ENCODE measurements around the gene THSD4. TPM values are rescaled to one million over a fixed set of nuclear protein-coding genes. Genes with fewer than 3 reads are reported as not detected.

THSD4 gene
- total and polyA plus RNA-seq, 2 of the 4 experiments (the other 2 are of a cell fraction): 25.5 to 31.1 TPM

DNA sequence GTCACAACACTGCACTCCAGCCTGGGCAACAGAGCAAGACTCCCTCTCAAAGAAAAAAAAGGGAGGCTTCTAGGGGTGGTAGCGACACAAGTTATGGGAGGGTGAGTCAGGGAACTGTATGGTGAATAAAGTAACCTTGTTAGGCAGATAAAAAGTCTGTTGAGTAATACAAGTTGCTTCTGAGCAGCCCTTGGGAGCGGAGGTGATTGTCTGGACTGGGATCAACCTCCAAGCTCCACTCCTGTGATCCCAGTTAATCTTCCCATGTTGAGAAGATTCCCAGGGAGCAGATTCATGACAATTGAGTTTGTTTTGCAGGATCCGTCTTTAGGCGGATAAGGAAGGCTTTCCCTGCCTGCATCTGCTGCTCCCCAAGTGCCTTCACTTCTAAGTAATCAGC lies 335.9 kb downstream of the THSD4 start:
- ATAC-seq (ENCODE audit: low read depth) (no peak), DNase-seq (no peak)
- H3K4ac ChIP-seq (ENCODE audit: low read depth, low read length): no peak overlapping the region
- H3K9ac ChIP-seq (ENCODE audit: low read depth, low read length): no peak overlapping the region
- no peak overlapping the region for H3K14ac ChIP-seq (replicated peaks; ENCODE audit: low read depth, low read length)
- H4K5ac ChIP-seq (ENCODE audit: low read depth, low read length): no peak overlapping the region
- no peak overlapping the region for H2AFZ ChIP-seq (replicated peaks; ENCODE audit: low read length, poor library complexity)
- WGBS, 2 experiments (ENCODE audit: extremely low coverage in 2 of 2, insufficient read length in 1 of 2): no CpG with 5 or more reads among the region's 4 CpGs
- peaks cover 6 to 13% of the 10 kb centered on the region in 2 experiments; a peak in 1 of 4 replicates for H3K79me1 ChIP-seq (ENCODE audit: low read depth in 1 of 2, low read length in 2 of 2)
- no peak overlapping the region for H2AK9ac ChIP-seq (replicated peaks; ENCODE audit: low read depth, low read length, poor library complexity)
- no peak overlapping the region for H3K4me3 ChIP-seq (ENCODE audit: insufficient read depth, low read depth, low read length)
- H3K23ac ChIP-seq (ENCODE audit: low read depth, low read length): no peak overlapping the region
- H2BK5ac ChIP-seq (ENCODE audit: low read depth, low read length, poor library complexity, severe bottlenecking): no peak overlapping the region
- no TSS peak for BruUV-seq (replicated peaks)
- ChIA-PET CTCF (no interaction called here), POLR2A (ENCODE audit: unreplicated experiment) (no interaction called here)
- H4K8ac ChIP-seq (ENCODE audit: low read depth in 2 of 2, low read length in 2 of 2): no peak overlapping the region
- H3K36me3 ChIP-seq (ENCODE audit: control insufficient read depth, insufficient read depth, low read length): peaks cover 2% of the 10 kb centered on the region; the same call in 1 of the 2 replicates
- no peak overlapping the region for H3K56ac ChIP-seq (ENCODE audit: extremely low read depth, insufficient read depth, low read length)
- no peak overlapping the region for H4K91ac ChIP-seq (ENCODE audit: insufficient read depth, low read depth, low read length)
- H3K18ac ChIP-seq (ENCODE audit: low read depth, low read length): no peak overlapping the region
- H3K4me1 ChIP-seq (ENCODE audit: control insufficient read depth, insufficient read depth, low read length): peaks cover 15% of the 10 kb centered on the region
- H3K27ac ChIP-seq (ENCODE audit: insufficient read depth, low read length): no peak overlapping the region
- TF ChIP-seq MAZ (IDR thresholded peaks at IDR 0.05; ENCODE audit: borderline replicate concordance, low read depth, low read length): no peak
- TF ChIP-seq, protein P1, sequence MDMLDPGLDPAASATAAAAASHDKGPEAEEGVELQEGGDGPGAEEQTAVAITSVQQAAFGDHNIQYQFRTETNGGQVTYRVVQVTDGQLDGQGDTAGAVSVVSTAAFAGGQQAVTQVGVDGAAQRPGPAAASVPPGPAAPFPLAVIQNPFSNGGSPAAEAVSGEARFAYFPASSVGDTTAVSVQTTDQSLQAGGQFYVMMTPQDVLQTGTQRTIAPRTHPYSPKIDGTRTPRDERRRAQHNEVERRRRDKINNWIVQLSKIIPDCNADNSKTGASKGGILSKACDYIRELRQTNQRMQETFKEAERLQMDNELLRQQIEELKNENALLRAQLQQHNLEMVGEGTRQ (IDR thresholded peaks at IDR 0.05; ENCODE audit: low read depth, low read length): no peak
- no peak for TF ChIP-seq POLR2A (IDR thresholded peaks at IDR 0.05; ENCODE audit: low read depth, low read length)
- no peak for TF ChIP-seq RFX5 (IDR thresholded peaks at IDR 0.05; ENCODE audit: low read depth, low read length)
- no peak for TF ChIP-seq MXI1 (IDR thresholded peaks at IDR 0.05; ENCODE audit: borderline replicate concordance, low read depth, low read length)
- TF ChIP-seq, protein P2, sequence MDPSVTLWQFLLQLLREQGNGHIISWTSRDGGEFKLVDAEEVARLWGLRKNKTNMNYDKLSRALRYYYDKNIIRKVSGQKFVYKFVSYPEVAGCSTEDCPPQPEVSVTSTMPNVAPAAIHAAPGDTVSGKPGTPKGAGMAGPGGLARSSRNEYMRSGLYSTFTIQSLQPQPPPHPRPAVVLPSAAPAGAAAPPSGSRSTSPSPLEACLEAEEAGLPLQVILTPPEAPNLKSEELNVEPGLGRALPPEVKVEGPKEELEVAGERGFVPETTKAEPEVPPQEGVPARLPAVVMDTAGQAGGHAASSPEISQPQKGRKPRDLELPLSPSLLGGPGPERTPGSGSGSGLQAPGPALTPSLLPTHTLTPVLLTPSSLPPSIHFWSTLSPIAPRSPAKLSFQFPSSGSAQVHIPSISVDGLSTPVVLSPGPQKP (IDR thresholded peaks at IDR 0.05; ENCODE audit: borderline replicate concordance, low read depth, low read length): no peak
- TF ChIP-seq, protein P3, sequence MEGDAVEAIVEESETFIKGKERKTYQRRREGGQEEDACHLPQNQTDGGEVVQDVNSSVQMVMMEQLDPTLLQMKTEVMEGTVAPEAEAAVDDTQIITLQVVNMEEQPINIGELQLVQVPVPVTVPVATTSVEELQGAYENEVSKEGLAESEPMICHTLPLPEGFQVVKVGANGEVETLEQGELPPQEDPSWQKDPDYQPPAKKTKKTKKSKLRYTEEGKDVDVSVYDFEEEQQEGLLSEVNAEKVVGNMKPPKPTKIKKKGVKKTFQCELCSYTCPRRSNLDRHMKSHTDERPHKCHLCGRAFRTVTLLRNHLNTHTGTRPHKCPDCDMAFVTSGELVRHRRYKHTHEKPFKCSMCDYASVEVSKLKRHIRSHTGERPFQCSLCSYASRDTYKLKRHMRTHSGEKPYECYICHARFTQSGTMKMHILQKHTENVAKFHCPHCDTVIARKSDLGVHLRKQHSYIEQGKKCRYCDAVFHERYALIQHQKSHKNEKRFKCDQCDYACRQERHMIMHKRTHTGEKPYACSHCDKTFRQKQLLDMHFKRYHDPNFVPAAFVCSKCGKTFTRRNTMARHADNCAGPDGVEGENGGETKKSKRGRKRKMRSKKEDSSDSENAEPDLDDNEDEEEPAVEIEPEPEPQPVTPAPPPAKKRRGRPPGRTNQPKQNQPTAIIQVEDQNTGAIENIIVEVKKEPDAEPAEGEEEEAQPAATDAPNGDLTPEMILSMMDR (conservative IDR thresholded peaks at IDR 0.05; ENCODE audit: low read depth, low read length): no peak
- no peak overlapping the region for H3K4me2 ChIP-seq (ENCODE audit: low read depth, low read length)
- dilution Hi-C loops (cut with HindIII; ENCODE audit: low sequenced_read_pairs, unreplicated experiment) (no loop called here), in situ Hi-C loops (cut with MboI; ENCODE audit: low sequenced_read_pairs) (loop anchor here (5.0 to 10.0 kb wide), 2 partner anchors 201 to 704 kb away; no protein-coding TSS in a partner anchor), intact Hi-C loops (cut with micrococcal nuclease) (no loop called here)
- no peak overlapping the region for H2BK15ac ChIP-seq (ENCODE audit: low read depth, low read length)
- H4K20me1 ChIP-seq (ENCODE audit: insufficient read depth, low read length): peaks cover 28% of the 10 kb centered on the region; the same call in 1 of the 2 replicates
- H3K27me3 ChIP-seq (ENCODE audit: control insufficient read depth, insufficient read depth, low read length): no peaks in the 10 kb centered on the region
- no peaks in the 10 kb centered on the region for H3K9me3 ChIP-seq (ENCODE audit: control insufficient read depth, insufficient read depth, low read length)
- no peak overlapping the region for H2BK20ac ChIP-seq (ENCODE audit: low read depth, low read length)
- no peak overlapping the region for H2AK5ac ChIP-seq (ENCODE audit: low read depth, low read length)
- no peak overlapping the region for H2BK120ac ChIP-seq (ENCODE audit: low read depth, low read length)
- H3K9me1 ChIP-seq (ENCODE audit: insufficient read depth, low read length): peaks cover 3% of the 10 kb centered on the region; the same call in 1 of the 2 replicates

All from IMR-90 (cell line).